Activated CD4-positive, alpha-beta T cell treated with anti-CD3 and anti-CD28 coated beads, Interleukin-2, amount 50 U/mL, for 16 hours (primary cell): ENCODE measurements around the gene DNAH8.

Source experiments
- DNase-seq: peaks from one replicate; pipeline ENCODE4 v3.0.0-alpha.2; 2020

The DNAH8 gene

GRCh38 chr6:39056681-39057080 is 341.6 kb downstream of the DNAH8 start:
- DNase-seq: no peak

GRCh38 chr6:39057251-39058155 is 342.4 kb downstream of the DNAH8 start:
- no peak for DNase-seq

- no peak for DNase-seq
Observed at GRCh38 chr6:39058471-39059147, 343.5 kb downstream of the DNAH8 start.

GRCh38 chr6:39059496-39060310 is 344.6 kb downstream of the DNAH8 start:
- no peak for DNase-seq

DNA sequence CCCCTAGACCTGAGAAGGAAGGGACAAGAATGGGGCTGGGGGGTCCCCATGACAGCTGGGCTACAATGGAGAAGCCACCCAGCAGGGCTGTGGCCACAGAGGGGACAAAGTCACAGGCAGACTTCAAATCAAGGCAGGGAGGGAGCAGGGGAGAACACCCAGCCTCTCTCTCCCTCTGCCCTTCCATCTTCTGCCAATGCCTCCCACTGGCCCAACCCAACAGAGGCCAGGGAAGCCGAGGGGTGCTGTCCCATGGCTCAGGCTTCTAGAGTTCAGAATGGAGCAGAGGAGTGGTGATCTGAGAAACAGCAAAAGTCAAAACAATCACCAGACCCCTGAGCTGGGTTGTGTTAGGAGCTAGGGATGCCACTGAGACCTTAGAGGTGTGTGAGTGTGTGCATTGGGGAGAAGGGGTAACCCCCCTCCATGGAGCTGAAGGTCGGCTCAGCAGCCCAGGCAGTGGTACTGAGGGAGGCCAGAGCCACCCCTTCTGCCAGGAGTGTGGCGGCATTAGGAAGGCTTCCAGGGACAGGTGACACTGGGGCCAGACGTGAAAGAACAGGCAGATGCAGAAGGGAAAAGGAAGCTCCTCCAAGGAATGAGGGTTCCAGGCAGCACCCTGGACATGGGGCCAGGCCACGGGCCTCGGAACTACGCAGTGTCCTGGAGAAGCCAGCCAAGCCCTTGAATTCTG is 345.5 kb downstream of the DNAH8 start:
- no peak for DNase-seq

DNA sequence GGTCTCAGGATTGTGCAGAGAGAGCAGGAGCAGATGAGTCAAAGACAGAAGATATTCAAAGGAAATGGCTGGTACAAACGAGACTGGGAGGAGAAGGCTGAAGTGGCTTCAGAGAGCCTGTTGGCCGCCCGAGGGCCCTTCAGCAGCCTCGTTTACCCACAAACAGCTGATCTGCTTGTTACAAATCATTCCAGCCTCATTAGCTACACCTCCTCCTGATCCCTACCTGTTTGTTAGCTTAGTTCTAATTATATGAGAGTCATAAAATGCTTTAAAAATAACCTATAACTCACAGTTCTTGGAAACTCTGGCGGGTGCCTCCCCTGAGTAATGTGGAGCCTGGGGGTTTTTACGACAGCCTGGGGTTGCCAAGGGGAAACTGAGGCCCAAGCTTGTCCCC is 346.1 kb downstream of the DNAH8 start:
- no peak for DNase-seq

- no peak for DNase-seq
Observed at GRCh38 chr6:39061588-39061987, 346.5 kb downstream of the DNAH8 start.

DNA sequence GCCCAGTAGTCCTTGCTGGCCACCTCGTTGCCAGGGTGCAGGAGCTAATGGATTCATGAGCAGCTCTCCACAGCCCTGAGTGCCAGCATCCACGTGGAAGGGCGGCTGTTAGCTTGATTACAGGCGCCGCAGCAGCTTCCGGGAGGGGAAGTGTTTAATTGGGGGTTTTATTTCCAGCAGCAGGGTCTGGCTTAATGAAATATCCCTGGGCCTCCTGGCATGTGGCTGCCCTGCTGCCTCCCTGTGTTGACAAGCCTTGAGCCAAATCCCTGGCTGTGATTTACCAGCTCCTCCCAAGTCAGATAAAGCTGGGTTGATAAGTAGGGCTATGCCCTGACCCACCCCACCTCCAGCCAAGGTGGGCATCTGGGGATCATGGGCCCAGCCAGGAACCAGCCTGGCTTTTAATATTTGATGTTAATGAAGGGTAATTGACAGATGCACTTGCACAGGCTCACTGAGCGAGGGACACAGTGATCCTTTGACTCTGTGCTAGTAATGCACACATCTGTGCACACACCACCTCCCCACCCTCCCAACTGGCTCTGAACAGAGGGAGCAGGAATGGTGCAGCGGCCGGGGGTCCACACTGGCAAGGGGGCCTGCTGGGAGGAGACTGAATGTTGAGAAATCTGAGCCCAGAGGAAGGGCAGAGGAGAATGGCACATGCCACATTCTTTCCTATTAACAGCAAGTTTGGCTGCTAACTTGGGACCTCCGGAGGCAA is 347.1 kb downstream of the DNAH8 start:
- no peak for DNase-seq

GRCh38 chr6:39063526-39063925 is 348.4 kb downstream of the DNAH8 start:
- DNase-seq: no peak

DNA sequence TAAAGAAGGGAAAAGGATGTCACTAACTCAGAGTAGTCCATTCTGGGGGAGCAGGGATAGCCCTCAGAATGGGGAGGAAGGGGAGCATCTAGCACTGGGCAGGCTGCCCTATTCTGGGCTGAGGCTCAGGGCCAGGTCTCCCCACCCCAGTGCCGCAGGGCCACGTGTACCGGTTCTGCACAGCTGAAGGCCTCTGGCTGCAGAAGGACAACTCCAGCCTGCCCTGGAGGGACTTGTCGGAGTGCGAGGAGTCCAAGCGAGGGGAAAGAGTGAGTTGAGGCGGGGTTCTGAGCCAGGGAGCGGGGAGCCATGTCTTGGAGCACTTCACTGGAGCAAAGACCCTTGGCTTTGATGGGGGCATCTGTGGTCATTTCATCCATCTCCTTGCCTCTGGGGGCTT is 350.4 kb downstream of the DNAH8 start:
- DNase-seq: no peak

- no peak for DNase-seq
Observed at GRCh38 chr6:39068391-39068790, 353.3 kb downstream of the DNAH8 start.

GRCh38 chr6:39072830-39073229 is 357.7 kb downstream of the DNAH8 start:
- no peak for DNase-seq

GRCh38 chr6:39073471-39074355 is 358.6 kb downstream of the DNAH8 start:
- no peak for DNase-seq

DNA sequence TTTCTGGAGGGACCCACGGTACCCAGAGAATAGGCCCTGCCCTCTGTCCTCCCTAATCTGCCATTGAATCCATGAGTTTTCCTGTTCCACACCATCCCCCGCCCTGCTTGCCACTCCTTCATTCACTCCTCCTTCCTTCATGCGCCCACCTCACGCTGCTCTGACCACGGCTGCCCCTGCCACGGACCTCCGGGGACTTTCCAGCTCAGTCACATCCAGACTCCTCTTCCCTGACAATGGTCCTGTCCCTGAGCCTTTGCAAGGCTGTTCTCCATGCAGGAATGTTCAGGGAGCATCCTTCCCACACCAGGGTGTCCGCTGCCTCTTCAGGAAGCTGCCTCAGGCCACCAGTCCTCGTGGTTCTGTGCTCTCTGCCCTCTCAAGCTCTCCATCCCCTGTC is 359.4 kb downstream of the DNAH8 start:
- DNase-seq: no peak

DNA sequence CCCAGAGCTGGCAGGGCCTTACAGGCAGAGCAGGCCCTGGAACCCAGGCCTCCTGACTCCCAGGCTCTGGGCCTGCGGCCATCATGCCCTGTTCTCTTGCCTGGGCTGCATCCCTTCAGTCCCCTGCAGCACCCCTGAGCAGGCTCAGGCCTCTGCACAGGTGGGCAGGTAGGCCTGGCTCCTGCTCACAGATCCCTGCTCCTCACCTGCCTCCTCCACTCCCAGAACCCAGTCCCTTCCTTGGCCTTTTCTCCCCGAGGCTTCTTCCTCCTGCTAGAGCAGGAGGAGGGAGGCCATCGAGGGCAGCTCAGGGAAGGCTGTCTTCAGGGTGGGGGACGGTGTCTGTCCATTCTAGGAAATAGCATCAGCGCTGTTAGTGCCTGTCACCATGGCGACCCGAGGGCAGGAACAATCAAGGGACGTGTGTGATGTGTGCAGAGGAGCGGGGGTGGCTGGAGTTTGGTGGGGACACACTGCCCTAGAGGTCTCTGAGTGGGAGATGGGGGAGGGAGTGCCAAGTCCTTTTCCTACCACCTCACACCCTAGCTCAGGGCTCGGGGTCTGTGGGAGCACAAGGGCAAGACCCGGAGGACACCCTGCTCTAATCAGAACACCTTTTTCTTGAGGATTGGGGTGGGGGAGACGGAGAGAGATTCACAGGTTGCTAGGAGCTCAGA is 360.0 kb downstream of the DNAH8 start:
- no peak for DNase-seq

- no peak for DNase-seq
Observed at GRCh38 chr6:39075807-39076622, 360.9 kb downstream of the DNAH8 start.

DNA sequence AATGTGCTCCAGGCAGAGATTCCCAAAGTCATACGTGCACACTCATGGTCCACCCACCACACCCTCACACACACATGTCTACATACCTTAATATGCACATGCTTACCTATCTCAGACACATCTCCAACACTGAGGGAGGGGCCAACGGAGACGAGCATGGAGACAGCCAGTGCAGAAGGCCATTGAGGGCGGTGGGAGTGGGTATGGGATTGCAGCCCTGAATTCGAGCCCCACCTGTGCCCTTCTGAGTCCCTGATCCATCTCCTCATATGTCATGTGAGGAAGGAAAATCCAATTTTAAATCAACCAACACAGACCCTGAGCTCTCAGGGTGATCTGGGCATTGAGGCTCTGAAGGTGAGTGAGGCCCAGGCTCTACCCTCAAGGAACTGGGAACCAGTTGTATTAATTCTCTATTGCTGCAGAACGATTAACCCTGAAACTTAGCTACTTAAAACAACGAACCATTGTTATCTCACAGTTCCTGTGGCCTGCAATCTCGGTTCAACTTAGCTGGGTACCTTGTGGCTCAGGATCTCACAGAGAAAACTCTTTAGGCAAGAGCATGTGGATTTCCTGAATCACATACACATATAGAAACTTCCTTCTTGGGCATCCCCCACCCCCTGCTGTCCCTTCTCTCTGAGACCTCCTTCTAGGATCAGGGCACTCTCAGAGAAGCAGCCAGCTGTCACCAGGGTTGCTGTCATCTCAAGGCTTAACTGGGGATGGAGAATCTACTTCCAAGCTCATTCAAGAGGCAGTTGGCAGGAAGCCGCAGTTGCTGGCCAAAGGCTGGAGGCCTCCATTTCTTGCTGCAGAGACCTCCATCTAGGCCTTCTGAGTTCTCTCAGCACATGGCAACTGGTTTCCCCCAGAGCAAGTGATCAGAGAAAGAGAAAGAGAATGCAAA is 361.8 kb downstream of the DNAH8 start:
- DNase-seq: no peak

DNA sequence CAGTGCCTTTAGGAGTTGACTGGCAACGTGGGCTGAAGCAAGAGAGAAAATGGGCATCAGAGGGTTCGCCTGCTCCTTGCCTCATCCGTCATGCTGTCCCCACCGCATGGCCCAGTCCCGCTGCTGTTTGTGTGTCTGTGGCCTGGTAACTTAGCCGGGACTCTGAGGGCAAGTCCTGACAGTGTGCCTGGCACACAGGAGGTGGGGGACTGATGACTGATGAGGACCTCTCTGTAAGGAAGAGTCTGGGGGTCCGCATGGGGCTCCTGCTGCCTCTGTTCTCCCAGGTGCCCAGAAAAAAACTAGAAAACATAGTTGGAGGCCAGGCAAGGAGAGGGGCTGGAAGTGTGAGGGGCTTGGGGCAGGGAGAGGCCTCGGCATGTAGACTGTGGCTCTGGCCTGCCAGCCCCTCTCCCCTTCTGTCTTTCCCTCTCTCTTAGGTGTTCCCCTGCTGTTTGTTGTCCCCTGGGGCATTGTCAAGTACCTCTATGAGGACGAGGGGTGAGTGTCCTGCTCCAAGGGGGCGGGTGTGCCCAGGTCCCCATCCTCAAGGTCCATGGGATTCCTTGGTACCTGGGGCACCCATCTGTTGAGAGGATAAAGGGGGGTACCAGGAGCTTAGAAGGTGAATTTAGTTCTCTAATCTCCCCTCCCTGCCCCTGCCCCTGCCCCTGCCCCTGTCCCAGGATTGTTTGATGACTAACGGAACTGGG is 362.9 kb downstream of the DNAH8 start:
- DNase-seq: no peak
